GM04503 (cell line): ENCODE results near the gene CCDC85C.
A peak's percentile ranks its signal among the peaks of the same experiment; 100 is the strongest.

Source experiments
- DNase-seq: peaks from one replicate; pipeline ENCODE4 v3.0.0-alpha.2; 2012; ENCODE audit warnings: low read depth

CCDC85C gene

GRCh38 chr14:99471731-99472130, 132.3 kb downstream of the CCDC85C start:
- DNase-seq: no peak

GRCh38 chr14:99468836-99469592, 135.0 kb downstream of the CCDC85C start:
- DNase-seq: no peak

- DNase-seq: no peak
Observed at GRCh38 chr14:99468081-99468480, 135.9 kb downstream of the CCDC85C start.

GRCh38 chr14:99467336-99468078, 136.5 kb downstream of the CCDC85C start:
- DNase-seq: no peak

GRCh38 chr14:99466758-99467157, 137.2 kb downstream of the CCDC85C start:
- no peak for DNase-seq

- no peak for DNase-seq
Observed at GRCh38 chr14:99465288-99465687, 138.7 kb downstream of the CCDC85C start.

GRCh38 chr14:99463974-99464373, 140.0 kb downstream of the CCDC85C start:
- DNase-seq: no peak

- DNase-seq: no peak
Observed at GRCh38 chr14:99462210-99462609, 141.8 kb downstream of the CCDC85C start.

GRCh38 chr14:99461411-99462085, 142.5 kb downstream of the CCDC85C start:
- DNase-seq: no peak

- no peak for DNase-seq
Observed at GRCh38 chr14:99460793-99461192, 143.2 kb downstream of the CCDC85C start.

- DNase-seq: peak; percentile 40
Observed at GRCh38 chr14:99459481-99460100, 144.4 kb downstream of the CCDC85C start.

- DNase-seq: no peak
Observed at GRCh38 chr14:99454246-99454645, 149.8 kb downstream of the CCDC85C start.

GRCh38 chr14:99452968-99453367, 151.0 kb downstream of the CCDC85C start:
- no peak for DNase-seq

- no peak for DNase-seq
Observed at GRCh38 chr14:99451234-99451633, 152.8 kb downstream of the CCDC85C start.

GRCh38 chr14:99450266-99450665, 153.7 kb downstream of the CCDC85C start:
- no peak for DNase-seq
